Stimulated activated CD4-positive, alpha-beta T cell treated with anti-CD3 and anti-CD28 coated beads, TNF-alpha, amount 100 ng/mL, for 4 hours (primary cell): ENCODE data around the gene ITPKB.
A peak's percentile ranks its signal among the peaks of the same experiment; 100 is the strongest.
"Not testable (repeated sequence)": the region's sequence is repeated elsewhere in the genome, so short reads cannot be mapped to it uniquely, and the experiment has no call there.

Experiments used
- DNase-seq, 3 experiments: peaks; one replicate each; pipeline ENCODE4 v3.0.0-alpha.2; 2020; ENCODE audit warnings: low read depth in 3 of 3

The ITPKB gene

DNA sequence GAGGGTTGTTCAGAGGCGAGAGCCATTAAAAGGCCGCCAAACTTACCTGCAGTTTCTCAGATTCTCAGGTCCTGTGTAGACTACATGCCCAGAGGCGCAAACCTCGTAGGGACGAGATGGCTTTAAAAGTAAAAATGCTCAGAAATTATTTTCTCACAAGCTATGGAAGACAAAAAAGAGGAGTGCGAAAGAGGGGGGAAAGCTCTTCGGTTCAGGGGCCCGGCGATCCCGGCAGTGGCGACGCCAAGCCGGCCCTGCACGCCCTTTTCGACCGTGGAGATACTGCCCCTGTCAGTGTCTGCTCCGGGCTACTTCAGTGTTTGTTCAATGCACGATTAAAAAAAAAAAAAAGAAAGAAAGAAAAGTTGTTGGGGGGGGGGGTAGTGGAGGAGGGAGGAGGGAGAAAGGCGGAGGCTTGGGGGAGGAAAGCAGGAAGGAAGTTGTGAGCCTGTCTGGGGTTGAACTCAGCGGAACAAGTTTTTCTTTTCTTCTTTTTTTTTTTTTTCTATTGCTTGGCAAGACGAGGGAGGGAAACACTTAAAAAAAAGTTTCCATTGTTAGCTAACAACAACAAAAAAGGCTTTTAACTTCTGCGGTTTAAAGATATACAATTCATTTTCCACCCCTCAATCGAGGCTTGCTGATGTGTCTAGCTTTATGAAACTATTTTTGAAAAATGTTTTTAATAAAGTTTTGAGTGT lies at the start of gene ITPKB:
Gene ITPKB (minus strand): TSS at position 288 of the 701 bp plus-strand sequence. CDS start 1,824 bp downstream, outside the sequence.
- peak in 2 of 3 experiments; percentile 37 to 56 for DNase-seq

DNA sequence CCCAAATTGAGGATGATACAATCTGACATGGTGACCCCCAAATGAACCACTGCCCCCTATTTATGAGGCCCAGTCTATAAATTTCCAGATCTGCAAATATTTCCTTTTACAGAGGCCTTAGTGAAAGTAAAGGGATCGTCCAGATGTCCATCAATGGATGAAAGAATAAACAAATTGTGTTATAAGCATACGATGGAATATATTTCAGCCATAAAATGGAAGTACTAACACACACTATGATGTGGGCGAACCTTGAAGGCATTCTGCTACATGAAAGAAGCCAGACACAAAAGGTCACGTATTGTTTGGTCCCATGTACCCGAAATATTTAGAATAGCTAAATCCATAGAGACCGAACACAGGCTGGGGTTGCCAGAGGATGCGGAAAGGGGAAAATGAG lies 48.6 kb upstream of the ITPKB start:
- no peak for DNase-seq

DNA sequence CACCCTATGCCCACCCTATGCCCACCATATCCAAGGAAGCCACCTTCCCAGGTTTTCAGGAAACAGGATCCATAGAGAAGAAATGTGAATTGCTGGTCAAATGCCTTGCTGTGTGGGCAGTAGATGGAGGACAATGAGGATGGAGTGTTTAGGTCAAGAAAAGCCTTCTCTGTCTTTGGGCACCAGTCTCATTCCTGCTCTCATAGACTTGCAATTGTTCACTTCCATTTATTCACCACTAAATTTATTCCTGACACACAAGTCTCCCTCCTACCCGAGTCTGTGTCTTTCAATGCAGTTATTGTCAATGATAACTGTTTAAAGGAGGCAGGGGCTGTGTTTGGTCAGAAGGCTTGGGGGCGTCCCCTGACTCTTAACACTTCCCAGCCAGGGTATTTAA lies 48.0 kb upstream of the ITPKB start:
- no peak for DNase-seq

DNA sequence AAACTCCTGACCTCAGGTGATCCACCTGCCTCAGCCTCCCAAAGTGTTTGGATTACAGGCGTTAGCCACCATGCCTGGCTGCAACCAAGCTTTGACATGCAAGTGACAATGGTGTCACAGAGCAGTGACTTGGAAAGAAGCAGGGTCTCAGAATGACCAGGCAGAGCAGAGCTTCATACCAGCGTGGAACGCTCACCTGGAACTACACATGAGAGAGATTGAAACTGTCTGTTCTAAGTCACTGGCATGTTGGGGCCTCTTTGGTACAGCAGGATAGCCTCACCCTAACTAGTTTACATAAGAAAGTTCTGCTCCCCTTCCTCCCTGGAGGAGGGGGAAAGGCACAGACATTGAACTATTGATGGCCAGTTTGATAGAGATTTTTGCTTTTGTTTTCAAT lies 47.5 kb upstream of the ITPKB start:
- no peak for DNase-seq

DNA sequence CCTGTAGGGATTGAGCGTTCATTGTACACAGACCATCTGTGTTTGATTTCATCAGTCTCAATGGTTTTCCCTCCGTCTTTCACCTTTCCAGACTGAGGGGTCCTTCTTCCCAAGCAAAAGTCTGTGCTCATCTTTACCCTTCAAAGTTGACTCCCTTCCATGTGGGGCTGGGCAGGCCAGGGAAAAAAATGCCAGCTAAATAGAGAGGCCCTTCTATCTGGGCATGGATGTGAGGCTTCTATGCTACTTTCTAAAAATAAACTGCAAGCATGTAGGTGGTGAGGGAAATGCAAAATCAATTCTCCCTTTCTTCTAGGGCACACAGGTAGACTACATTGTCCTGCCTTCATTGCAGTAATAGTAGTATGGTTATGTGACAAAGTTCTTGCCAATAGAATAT lies 46.7 kb upstream of the ITPKB start:
- no peak for DNase-seq

DNA sequence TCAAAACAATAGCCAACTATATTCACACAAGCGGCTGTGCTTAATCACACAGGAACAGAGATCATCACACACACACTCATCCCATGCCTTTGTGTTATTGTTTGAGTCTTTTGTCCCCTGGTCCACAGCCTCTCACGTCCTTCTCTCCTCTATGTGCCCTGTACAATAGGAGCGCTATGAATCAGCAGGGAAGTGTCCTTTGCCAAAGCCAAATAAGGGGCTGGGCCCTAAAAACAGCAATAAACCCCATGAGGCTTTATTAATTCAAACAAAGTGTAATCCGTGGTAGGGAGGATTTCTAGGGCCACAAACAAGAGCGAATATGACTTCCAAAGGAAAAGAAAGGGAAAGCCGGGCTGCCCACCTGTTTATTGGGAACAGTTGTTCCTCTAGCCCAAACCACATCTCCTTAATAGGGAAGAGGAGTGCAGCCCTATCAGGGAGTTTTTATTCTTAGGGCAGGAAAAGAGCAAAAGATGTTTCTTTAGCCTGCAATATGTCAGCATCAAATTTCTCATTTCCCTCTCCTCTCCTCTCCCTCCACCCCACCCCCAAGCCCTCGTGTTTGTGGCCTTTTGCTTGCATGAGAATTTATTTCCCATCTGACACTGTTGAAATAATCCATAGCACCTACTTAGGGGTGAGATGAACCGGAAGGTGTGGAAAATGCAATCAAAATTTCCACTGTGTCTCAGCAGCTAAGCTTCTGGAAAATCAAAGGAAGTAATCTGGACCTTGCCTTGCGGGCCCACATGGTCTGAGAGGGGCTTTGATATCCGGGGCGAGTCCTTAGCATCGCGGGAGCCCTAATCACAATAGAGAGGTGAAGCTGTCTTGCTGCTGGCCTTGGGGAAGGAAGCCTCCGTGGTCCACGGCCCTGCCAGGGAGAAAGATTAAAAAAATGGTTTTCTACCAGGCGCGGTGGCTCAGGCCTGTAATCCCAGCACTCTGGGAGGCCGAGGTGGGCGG lies 45.3 kb upstream of the ITPKB start:
- DNase-seq, result no peak

DNA sequence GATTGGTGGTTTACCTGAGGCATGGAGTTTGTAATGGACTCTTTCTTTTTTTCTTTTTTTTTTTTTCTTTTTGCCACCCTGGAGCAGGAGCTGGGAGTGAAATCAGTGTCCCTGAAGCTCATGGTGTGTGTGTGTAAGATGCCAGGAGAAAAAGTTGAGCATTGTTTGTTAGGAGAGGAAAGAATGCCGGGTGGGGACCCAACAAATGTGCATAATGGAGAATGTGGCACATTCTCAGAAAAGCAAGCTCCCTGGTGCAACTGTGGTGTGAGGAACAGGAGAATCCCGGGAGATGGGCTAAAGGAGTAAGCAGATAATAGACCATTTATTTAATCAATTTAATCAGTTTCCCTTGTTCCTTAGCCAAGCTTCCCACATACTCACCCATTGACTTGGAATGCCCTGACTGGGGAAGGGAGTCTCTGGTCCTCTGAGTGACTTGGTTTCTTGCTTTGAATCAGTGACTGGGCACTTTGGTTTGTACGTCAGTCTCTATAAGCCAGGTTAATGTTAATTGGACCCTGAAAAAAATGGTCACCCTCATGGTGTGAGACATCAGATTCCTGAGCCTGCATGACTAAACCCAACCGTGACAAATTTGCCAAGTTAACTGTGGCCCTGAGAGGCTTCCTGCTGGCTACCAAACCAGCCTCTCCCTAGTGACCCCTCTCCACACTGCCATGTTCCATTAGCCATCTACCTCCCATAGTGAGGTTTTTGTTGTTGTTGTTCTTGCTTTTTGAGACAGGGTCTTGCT lies 43.9 kb upstream of the ITPKB start:
- no peak for DNase-seq

DNA sequence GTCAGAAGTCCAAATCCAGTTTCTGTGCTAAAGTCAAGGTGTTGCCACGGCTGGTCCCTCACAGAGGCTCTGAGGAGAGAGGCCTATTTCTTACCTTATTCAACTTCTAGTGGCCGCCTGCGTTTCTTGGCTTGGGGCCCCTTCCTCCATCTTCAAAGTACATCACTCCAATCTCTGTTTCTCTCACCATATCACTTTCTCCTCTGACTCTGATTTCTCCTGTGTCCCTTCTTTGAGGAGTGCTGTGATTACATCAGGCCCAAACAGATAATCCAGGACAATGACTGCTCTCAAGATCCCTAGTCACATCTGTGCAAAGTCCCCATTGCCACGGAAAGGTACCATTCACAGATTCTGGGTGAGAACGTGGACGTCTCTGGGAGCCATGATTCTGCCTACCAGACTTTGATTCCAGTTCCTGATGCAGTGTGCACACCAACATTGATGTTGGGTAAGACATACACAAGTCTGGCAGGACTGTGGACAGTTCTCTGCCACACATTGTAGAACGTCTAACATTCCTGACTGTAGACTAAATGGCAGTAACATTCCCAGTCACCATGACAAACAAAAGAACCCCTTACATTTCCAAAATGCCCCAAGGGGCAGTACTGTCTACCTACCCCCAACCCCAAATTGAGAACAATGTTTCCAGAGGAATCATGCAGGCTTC lies 43.0 kb upstream of the ITPKB start:
- no peak for DNase-seq

DNA sequence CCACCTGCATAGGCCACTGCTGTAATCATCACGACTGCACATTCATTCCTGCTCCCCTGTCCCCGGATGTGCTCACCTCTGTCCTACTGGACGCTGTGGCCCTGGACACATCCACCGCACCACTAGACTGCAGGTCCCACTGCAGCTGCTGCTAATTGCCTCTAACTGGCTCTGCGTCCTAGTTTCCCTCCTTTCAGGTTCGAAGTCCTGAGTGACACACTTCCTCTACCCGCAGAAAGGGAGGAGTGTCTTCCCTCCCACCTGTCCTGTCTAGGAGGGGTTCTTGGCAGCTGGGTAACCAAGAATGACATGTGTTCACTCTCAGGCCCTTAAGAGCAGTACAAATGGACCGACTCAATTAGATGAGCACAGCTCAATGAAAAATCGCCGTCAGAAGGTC lies 40.5 kb upstream of the ITPKB start:
- DNase-seq, result no peak

DNA sequence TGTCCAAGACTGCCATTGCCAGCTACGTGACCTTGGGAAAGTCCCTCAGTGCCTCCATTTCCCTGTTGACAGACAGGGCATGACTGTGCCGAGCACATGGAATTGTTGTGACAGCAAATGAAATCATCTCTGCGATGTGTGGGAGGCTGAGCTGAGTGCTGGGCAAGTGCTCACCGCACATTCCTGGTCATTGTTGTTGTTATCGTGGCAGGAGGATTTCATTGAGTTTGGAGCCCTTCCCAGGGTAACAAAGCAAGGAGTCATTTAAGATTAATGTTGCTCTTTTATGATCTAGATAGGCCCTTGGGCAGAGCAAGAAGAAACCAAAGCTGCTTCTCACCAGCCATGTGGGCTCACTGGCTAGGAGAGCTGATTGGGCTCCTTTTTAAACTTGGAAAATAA lies 39.6 kb upstream of the ITPKB start:
- DNase-seq, result no peak

DNA sequence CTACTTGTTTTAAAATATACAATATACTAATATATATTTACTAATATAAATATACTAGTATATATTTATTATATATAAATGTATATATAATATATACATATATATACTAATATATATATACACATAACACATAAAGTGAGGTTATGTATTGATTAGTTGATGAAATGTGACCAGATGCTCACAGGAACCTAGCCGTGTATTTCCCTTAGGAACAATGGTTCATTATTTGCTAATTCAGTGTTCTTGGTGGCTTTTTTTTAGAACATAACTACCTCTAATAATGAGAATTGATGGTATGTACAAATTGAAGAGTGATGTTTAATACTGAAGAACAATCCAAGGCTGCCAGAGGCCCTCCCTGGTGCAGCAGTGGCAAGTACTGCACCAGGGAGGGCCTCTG lies 37.9 kb upstream of the ITPKB start:
- no peak for DNase-seq

DNA sequence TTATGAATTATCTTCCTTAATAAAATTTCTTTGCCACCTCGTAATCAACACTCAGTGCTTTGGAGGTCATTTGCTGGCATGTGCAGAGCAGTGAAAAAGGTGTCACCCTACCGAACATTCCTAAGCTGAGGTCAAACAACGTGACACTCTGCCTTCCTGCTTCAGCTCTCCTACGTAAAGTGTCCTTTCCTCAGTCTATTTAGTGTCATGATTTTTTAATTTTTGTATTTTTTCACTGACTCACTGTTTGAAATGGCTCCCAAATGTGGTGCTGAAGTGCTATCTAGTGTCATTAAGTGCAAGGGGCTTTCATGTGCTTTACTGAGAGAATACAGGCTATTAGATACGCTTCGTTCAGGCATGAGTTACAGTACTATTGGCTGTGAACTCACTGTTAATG lies 37.0 kb upstream of the ITPKB start:
- no peak for DNase-seq

DNA sequence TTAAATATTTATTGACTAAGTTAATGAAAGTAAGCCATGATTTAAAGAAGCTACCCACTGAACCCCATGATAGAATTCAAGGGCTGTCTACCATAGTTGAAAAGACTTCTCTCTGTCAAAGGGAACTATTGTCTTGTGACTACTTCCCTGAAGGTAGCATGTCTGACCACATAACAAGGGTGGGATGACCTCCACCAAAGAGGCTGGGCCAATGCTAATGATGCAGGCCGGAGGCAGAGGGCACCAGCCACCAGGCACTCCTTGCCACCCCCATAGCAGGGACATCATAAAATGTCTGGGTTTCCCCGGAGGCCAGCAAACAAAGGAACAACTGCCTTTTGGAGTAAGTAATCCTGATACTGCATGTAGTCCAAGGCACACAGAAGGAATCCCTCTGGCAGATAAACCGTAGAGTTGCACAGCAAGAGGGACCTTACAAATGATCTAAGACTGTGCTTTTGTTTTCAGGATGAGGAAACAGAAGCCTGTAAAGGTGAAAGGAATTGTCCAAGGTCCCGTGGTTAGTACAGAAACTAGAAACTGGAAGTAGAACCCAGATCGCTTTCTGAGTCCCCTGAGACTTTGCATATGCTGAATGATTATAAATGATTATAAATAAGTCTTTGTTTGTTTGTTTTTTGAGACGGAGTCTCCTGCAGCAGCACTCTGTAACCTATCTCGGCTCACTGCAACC lies 33.5 kb upstream of the ITPKB start:
- DNase-seq, result no peak

DNA sequence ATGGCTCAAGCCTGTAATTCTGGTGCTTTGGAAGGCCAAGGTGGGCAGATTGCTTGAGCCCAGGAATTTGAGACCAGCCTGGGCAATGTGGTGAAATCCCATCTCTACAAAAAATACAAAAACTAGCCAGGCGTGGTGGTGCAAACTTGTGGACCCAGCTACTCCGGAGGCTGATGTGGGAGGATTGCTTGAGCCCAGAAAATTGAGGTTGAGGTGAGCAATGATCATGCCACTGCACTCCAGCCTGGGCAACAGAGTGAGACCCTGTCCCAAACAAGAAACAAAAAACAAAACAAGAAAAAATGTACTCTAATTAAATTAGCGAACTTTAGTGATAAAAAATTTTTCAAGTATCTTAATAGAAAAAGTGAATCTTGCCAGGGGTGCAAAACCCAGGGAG lies 28.1 kb upstream of the ITPKB start:
- not testable (repeated sequence) for DNase-seq

DNA sequence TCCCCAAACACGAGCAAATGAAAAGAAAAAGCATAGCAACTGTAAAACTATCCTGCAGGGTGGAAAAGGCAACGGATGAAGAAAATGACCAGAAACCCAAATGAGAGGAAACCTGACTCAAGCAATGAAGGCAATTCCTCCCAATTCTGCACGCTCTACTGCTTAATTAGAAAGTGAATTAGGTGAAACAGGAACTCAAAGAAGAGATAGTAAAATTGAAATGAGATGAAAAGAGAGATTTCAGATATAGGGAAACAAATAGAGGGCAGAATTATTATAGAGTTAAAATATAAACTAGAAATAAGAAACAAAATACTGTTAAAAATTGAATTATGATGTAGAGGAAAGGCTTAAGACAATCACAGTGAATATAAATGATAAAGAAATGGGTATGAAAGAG lies 27.5 kb upstream of the ITPKB start:
- no peak for DNase-seq

DNA sequence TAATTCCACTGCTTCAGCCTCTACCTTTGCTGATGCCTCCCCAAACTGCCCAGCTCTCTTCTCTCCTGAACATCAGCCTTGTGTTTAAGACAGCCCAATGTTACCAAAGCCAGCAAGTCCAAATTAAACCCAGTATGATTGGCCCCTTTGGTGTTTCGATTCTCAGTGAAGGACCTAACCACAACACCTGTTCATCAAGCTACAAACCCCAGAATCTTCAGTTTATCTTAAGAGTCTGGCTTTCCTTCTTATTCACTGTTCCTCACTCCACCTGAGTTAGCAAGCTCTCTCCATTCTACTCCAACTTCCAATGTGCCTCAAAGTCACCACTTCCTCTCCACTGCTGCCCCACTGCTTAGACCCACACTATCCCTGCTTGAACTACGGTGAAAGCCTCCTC lies 25.5 kb upstream of the ITPKB start:
- no peak for DNase-seq

DNA sequence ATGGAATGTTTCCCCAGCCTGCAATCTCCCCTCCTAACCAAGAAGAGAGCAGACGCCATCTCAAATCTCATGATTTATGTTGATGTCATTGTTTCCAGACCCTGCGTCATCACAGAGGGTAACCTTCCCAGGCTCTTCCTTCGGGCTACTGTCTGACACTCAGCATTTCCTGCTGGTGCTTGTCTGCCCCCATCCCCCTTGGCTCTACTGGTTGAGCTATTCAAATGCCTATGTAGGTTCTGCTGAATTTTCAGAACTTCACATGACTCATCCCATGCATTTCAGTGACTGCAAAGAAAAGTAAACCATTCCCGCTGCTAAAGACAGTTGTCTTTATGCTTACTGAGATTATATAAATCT lies 24.8 kb upstream of the ITPKB start:
- DNase-seq, result peak in 2 of 3 experiments; percentile 12 to 17

DNA sequence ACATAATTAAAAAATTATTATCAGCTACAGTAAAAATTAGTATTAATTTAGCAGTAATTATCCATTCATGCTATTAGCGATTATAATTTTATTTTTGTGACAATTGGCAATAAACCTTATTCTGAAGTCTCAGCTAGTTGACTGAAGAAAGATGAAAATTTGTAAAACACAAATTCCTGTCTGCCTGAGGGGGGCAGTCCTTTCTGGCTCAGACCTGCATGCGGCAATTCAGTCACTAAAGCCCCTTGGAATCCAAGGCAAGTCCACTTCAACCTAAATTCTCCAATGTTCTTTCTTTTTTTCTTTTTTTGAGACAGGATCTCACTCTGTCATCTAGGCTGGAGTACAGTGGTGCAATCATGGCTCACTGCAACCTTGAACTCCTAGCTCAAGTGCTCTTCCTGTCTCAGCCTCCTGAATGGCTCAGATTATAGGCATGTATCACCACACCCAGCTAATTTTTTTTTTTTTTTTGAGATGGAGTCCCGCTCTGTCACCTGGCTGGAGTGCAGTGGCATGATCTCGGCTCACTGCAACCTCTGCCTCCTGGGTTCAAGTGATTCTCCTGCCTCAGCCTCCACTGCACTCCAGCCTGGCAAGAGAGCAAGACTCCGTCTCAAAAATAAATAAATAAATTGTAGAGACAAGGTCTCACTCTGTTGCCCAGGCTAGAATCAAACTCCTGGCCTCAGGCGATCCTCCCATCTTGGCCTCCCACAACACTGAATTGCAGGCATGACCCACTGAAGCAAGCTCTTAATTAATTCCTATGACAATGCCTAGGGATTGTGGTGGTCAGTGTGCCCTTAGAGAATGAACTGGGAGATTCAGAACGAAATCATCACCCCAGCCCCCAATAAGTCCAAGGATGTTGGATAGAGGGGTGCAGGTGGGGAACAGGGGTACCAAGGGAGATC lies 24.2 kb upstream of the ITPKB start:
- no peak for DNase-seq

DNA sequence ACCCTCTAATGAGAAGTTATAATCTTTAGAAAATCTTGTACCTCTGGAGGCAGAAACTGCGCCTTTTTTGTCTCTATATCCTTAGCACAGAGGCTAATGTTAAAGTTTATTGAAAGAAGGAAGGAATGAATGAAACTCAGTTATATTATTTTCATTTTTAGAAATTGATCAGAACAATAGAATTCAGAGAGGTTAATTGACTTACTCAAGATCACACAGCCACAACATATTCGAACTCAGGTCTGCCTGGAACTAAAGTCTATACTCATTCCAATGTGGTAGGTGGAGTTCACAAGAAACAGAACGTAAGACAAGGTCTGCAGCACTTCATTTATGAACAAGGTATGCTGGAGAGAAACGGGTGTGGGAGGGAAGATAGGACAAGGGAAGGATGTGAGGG lies 23.0 kb upstream of the ITPKB start:
- no peak for DNase-seq

DNA sequence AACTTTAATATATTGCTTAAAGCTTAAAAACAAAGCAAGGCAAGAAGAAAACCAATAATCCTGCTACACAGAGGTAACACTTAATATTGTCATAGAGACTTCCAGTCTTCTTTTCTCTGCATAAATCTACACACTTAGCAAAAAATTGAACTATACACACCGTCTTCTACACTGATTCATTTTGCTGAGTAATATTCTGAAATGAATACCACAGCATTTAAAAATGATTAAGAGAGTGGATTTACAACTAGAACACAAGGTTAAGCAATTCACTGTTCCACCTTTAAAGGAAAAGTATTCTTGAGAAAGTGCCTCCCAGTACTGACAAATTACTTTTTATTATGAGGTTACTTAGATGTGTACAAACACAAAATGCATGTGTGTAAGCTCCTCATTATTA lies 22.2 kb upstream of the ITPKB start:
- no peak for DNase-seq
